ENCODE data around the gene RFK. TPM values are rescaled to one million over a fixed set of nuclear protein-coding genes. Genes with fewer than 3 reads are reported as not detected.
A peak's percentile ranks its signal among the peaks of the same experiment; 100 is the strongest.

The RFK gene
- total and polyA plus RNA-seq, 2 donors from 2014 or later = 20.6 to 40.3 TPM

GRCh38 chr9:76419782-76420380 lies 25.7 kb upstream of the RFK start:
- Histone ChIP-seq H3K9ac (ENCODE audit: low read length in 3 of 3) (no peak overlapping the region), H3K9me3 (ENCODE audit: control insufficient read depth in 2 of 3, insufficient read depth in 1 of 3, low read length in 3 of 3) (no peaks in the 10 kb centered on the region), H3K27me3 (ENCODE audit: control insufficient read depth, insufficient read depth, low read length) (no peaks in the 10 kb centered on the region), H3K36me3 (ENCODE audit: control insufficient read depth in 2 of 3, insufficient read depth in 3 of 3, low read length in 3 of 3) (no peaks in the 10 kb centered on the region), H3K4me3 (ENCODE audit: low read length in 3 of 3) (no peak overlapping the region), H3K27ac (ENCODE audit: low read depth in 2 of 2, low read length in 2 of 2) (no peak overlapping the region), H3K4me1 (ENCODE audit: control insufficient read depth in 2 of 3, insufficient read depth in 2 of 3, low read depth in 1 of 3, low read length in 3 of 3) (no peaks in the 10 kb centered on the region)
- TF ChIP-seq CTCF (IDR thresholded peaks at IDR 0.05; ENCODE audit: borderline replicate concordance, extremely low read depth, insufficient read depth) = peak; percentile 17
- DNase-seq = no peak
- intact Hi-C loops (cut with DNase I) = no loop called here
- no peak for FAIRE-seq

GRCh38 chr9:76417394-76417793 lies 23.2 kb upstream of the RFK start:
- intact Hi-C loops (cut with DNase I) = no loop called here
- Histone ChIP-seq H3K27me3 (ENCODE audit: control insufficient read depth, insufficient read depth, low read length) (no peaks in the 10 kb centered on the region), H3K4me1 (ENCODE audit: control insufficient read depth in 2 of 3, insufficient read depth in 2 of 3, low read depth in 1 of 3, low read length in 3 of 3) (no peaks in the 10 kb centered on the region), H3K9me3 (ENCODE audit: control insufficient read depth in 2 of 3, insufficient read depth in 1 of 3, low read length in 3 of 3) (peaks cover 0 to 6% (median 4%) of the 10 kb centered on the region in 3 donors), H3K4me3 (ENCODE audit: low read length in 3 of 3) (no peak overlapping the region), H3K36me3 (ENCODE audit: control insufficient read depth in 2 of 3, insufficient read depth in 3 of 3, low read length in 3 of 3) (no peaks in the 10 kb centered on the region), H3K9ac (ENCODE audit: low read length in 3 of 3) (no peak overlapping the region), H3K27ac (ENCODE audit: low read depth in 2 of 2, low read length in 2 of 2) (no peak overlapping the region)
- FAIRE-seq (no peak), DNase-seq (no peak)
- TF ChIP-seq CTCF (IDR thresholded peaks at IDR 0.05; ENCODE audit: borderline replicate concordance, extremely low read depth, insufficient read depth) = no peak

- intact Hi-C loops (cut with DNase I) = no loop called here
- no peaks in the 10 kb centered on the region for H3K27me3 ChIP-seq (ENCODE audit: control insufficient read depth, insufficient read depth, low read length)
- H3K27ac ChIP-seq (ENCODE audit: low read depth in 2 of 2, low read length in 2 of 2) = no peak overlapping the region
- DNase-seq (peak in 1 of 5 donors; percentile 9), FAIRE-seq (no peak)
- no peaks in the 10 kb centered on the region for H3K36me3 ChIP-seq (ENCODE audit: control insufficient read depth in 2 of 3, insufficient read depth in 3 of 3, low read length in 3 of 3)
- H3K9me3 ChIP-seq (ENCODE audit: control insufficient read depth in 2 of 3, insufficient read depth in 1 of 3, low read length in 3 of 3) = peaks cover 0 to 6% (median 4%) of the 10 kb centered on the region in 3 donors
- H3K9ac ChIP-seq (ENCODE audit: low read length in 3 of 3) = no peak overlapping the region
- no peaks in the 10 kb centered on the region for H3K4me1 ChIP-seq (ENCODE audit: control insufficient read depth in 2 of 3, insufficient read depth in 2 of 3, low read depth in 1 of 3, low read length in 3 of 3)
- no peak for TF ChIP-seq CTCF (IDR thresholded peaks at IDR 0.05; ENCODE audit: borderline replicate concordance, extremely low read depth, insufficient read depth)
- H3K4me3 ChIP-seq (ENCODE audit: low read length in 3 of 3) = no peak overlapping the region
Measured at GRCh38 chr9:76415731-76416130, 21.5 kb upstream of the RFK start.

- H3K9me3 ChIP-seq (ENCODE audit: control insufficient read depth in 2 of 3, insufficient read depth in 1 of 3, low read length in 3 of 3) = peaks cover 0 to 6% (median 4%) of the 10 kb centered on the region in 3 donors
- TF ChIP-seq CTCF (IDR thresholded peaks at IDR 0.05; ENCODE audit: borderline replicate concordance, extremely low read depth, insufficient read depth) = no peak
- no peak overlapping the region for H3K4me3 ChIP-seq (ENCODE audit: low read length in 3 of 3)
- H3K4me1 ChIP-seq (ENCODE audit: control insufficient read depth in 2 of 3, insufficient read depth in 2 of 3, low read depth in 1 of 3, low read length in 3 of 3) = no peaks in the 10 kb centered on the region
- no peak for DNase-seq
- no peak for FAIRE-seq
- intact Hi-C loops (cut with DNase I) = no loop called here
- H3K27me3 ChIP-seq (ENCODE audit: control insufficient read depth, insufficient read depth, low read length) = no peaks in the 10 kb centered on the region
- H3K36me3 ChIP-seq (ENCODE audit: control insufficient read depth in 2 of 3, insufficient read depth in 3 of 3, low read length in 3 of 3) = no peaks in the 10 kb centered on the region
- no peak overlapping the region for H3K27ac ChIP-seq (ENCODE audit: low read depth in 2 of 2, low read length in 2 of 2)
- no peak overlapping the region for H3K9ac ChIP-seq (ENCODE audit: low read length in 3 of 3)
Measured at GRCh38 chr9:76415154-76415553, 20.9 kb upstream of the RFK start.
